ENCODE results near the gene CTRL.

GRCh38 chr16:67934306-67935100 is 2.8 kb upstream of the CTRL start:
- TF ChIP-seq TAF1 (conservative IDR thresholded peaks at IDR 0.05), result no peak
- TF ChIP-seq CTCF (IDR thresholded peaks at IDR 0.05; ENCODE audit: low read depth, low read length, missing input control), result no peak
- TF ChIP-seq YY1 (IDR thresholded peaks at IDR 0.05), result no peak
- no peak for TF ChIP-seq SP1 (IDR thresholded peaks at IDR 0.05)
